Measurements from ENCODE around the gene GPR156.
"Not testable (repeated sequence)": the region's sequence is repeated elsewhere in the genome, so short reads cannot be mapped to it uniquely, and the experiment has no call there.

The GPR156 gene

GRCh38 chr3:120300971-120301370 lies 15.9 kb upstream of the GPR156 start:
- H3K9me3 ChIP-seq (ENCODE audit: insufficient read depth, low read length) = no peaks in the 10 kb centered on the region
- no peak overlapping the region for H2AFZ ChIP-seq (ENCODE audit: low read depth, low read length, severe bottlenecking)
- no peaks in the 10 kb centered on the region for H3F3A ChIP-seq (ENCODE audit: insufficient read depth)
- H3K27me3 ChIP-seq (ENCODE audit: low read length) = no peaks in the 10 kb centered on the region
- H4K20me1 ChIP-seq (ENCODE audit: low read depth, low read length) = no peaks in the 10 kb centered on the region
- no peak overlapping the region for H3K4me3 ChIP-seq (ENCODE audit: insufficient read depth, low read length, poor library complexity, severe bottlenecking)
- TF ChIP-seq EZH2phosphoT487 (conservative IDR thresholded peaks at IDR 0.05; ENCODE audit: low read length) (no peak), CTCF (IDR thresholded peaks at IDR 0.05; ENCODE audit: insufficient read depth, low read length, poor library complexity, severe bottlenecking) (no peak)
- no peaks in the 10 kb centered on the region for H3K36me3 ChIP-seq (ENCODE audit: low read length)
- H3K9me2 ChIP-seq (replicated peaks; ENCODE audit: insufficient read depth, low read length) = no peaks in the 10 kb centered on the region
- no peaks in the 10 kb centered on the region for H3K79me2 ChIP-seq (ENCODE audit: insufficient read depth, low read length)
- H3K27ac ChIP-seq (ENCODE audit: low read depth, low read length) = no peak overlapping the region
- H3K4me2 ChIP-seq (ENCODE audit: low read depth, low read length, poor library complexity, severe bottlenecking) = no peak overlapping the region
- H3K9ac ChIP-seq (ENCODE audit: low read length) = no peak overlapping the region

- Histone ChIP-seq H3K9ac (ENCODE audit: low read length) (no peak overlapping the region), H3F3A (ENCODE audit: insufficient read depth) (no peaks in the 10 kb centered on the region), H3K79me2 (ENCODE audit: insufficient read depth, low read length) (no peaks in the 10 kb centered on the region), H3K9me3 (ENCODE audit: insufficient read depth, low read length) (no peaks in the 10 kb centered on the region), H2AFZ (ENCODE audit: low read depth, low read length, severe bottlenecking) (no peak overlapping the region), H3K4me2 (ENCODE audit: low read depth, low read length, poor library complexity, severe bottlenecking) (no peak overlapping the region), H3K4me3 (ENCODE audit: insufficient read depth, low read length, poor library complexity, severe bottlenecking) (no peak overlapping the region), H3K27me3 (ENCODE audit: low read length) (no peaks in the 10 kb centered on the region), H3K9me2 (replicated peaks; ENCODE audit: insufficient read depth, low read length) (no peaks in the 10 kb centered on the region), H3K36me3 (ENCODE audit: low read length) (no peaks in the 10 kb centered on the region), H4K20me1 (ENCODE audit: low read depth, low read length) (no peaks in the 10 kb centered on the region), H3K27ac (ENCODE audit: low read depth, low read length) (no peak overlapping the region)
- TF ChIP-seq CTCF (IDR thresholded peaks at IDR 0.05; ENCODE audit: insufficient read depth, low read length, poor library complexity, severe bottlenecking) (no peak), EZH2phosphoT487 (conservative IDR thresholded peaks at IDR 0.05; ENCODE audit: low read length) (no peak)
Measured at GRCh38 chr3:120299403-120299802, 14.4 kb upstream of the GPR156 start.

GRCh38 chr3:120298996-120299395 lies 14.0 kb upstream of the GPR156 start:
- Histone ChIP-seq H3K4me2 (ENCODE audit: low read depth, low read length, poor library complexity, severe bottlenecking) (no peak overlapping the region), H3K79me2 (ENCODE audit: insufficient read depth, low read length) (no peaks in the 10 kb centered on the region), H2AFZ (ENCODE audit: low read depth, low read length, severe bottlenecking) (no peak overlapping the region), H3K27ac (ENCODE audit: low read depth, low read length) (no peak overlapping the region), H3K9me2 (replicated peaks; ENCODE audit: insufficient read depth, low read length) (no peaks in the 10 kb centered on the region), H4K20me1 (ENCODE audit: low read depth, low read length) (no peaks in the 10 kb centered on the region), H3F3A (ENCODE audit: insufficient read depth) (no peaks in the 10 kb centered on the region), H3K27me3 (ENCODE audit: low read length) (no peaks in the 10 kb centered on the region), H3K9ac (ENCODE audit: low read length) (no peak overlapping the region), H3K36me3 (ENCODE audit: low read length) (no peaks in the 10 kb centered on the region), H3K9me3 (ENCODE audit: insufficient read depth, low read length) (no peaks in the 10 kb centered on the region), H3K4me3 (ENCODE audit: insufficient read depth, low read length, poor library complexity, severe bottlenecking) (no peak overlapping the region)
- TF ChIP-seq EZH2phosphoT487 (conservative IDR thresholded peaks at IDR 0.05; ENCODE audit: low read length) (no peak), CTCF (IDR thresholded peaks at IDR 0.05; ENCODE audit: insufficient read depth, low read length, poor library complexity, severe bottlenecking) (no peak)

- H3K27me3 ChIP-seq (ENCODE audit: low read length) = not testable (repeated sequence)
Measured at GRCh38 chr3:120291552-120291951, 6.5 kb upstream of the GPR156 start.

More at GRCh38 chr3:120291552-120291951, 6.5 kb upstream of the GPR156 start:
- H3K27ac ChIP-seq (ENCODE audit: low read depth, low read length); H3K4me3 ChIP-seq (ENCODE audit: insufficient read depth, low read length, poor library complexity, severe bottlenecking); H3K36me3 ChIP-seq (ENCODE audit: low read length); H3K9ac ChIP-seq (ENCODE audit: low read length); H3K4me2 ChIP-seq (ENCODE audit: low read depth, low read length, poor library complexity, severe bottlenecking); H3K79me2 ChIP-seq (ENCODE audit: insufficient read depth, low read length); H3K9me2 ChIP-seq (replicated peaks; ENCODE audit: insufficient read depth, low read length); H3F3A ChIP-seq (ENCODE audit: insufficient read depth); H2AFZ ChIP-seq (ENCODE audit: low read depth, low read length, severe bottlenecking); H4K20me1 ChIP-seq (ENCODE audit: low read depth, low read length); H3K9me3 ChIP-seq (ENCODE audit: insufficient read depth, low read length): not testable (repeated sequence)
